ENCODE results near the gene DNAH9.

- no peak for TF ChIP-seq CTCF (IDR thresholded peaks at IDR 0.05; ENCODE audit: low read depth, low read length)
- TF ChIP-seq EZH2phosphoT487 (IDR thresholded peaks at IDR 0.05; ENCODE audit: low read depth) = no peak
Observed at GRCh38 chr17:11642655-11643054, 44.4 kb downstream of the DNAH9 start.

All from OCI-LY3 (cell line).